Measurements from ENCODE around the gene RAB3B. TPM values are rescaled to one million over a fixed set of nuclear protein-coding genes. Genes with fewer than 3 reads are reported as not detected.

RAB3B gene
- total and polyA plus RNA-seq, 2 of the 4 experiments (the other 2 are of a cell fraction) = 33.6 to 78.5 TPM

DNA sequence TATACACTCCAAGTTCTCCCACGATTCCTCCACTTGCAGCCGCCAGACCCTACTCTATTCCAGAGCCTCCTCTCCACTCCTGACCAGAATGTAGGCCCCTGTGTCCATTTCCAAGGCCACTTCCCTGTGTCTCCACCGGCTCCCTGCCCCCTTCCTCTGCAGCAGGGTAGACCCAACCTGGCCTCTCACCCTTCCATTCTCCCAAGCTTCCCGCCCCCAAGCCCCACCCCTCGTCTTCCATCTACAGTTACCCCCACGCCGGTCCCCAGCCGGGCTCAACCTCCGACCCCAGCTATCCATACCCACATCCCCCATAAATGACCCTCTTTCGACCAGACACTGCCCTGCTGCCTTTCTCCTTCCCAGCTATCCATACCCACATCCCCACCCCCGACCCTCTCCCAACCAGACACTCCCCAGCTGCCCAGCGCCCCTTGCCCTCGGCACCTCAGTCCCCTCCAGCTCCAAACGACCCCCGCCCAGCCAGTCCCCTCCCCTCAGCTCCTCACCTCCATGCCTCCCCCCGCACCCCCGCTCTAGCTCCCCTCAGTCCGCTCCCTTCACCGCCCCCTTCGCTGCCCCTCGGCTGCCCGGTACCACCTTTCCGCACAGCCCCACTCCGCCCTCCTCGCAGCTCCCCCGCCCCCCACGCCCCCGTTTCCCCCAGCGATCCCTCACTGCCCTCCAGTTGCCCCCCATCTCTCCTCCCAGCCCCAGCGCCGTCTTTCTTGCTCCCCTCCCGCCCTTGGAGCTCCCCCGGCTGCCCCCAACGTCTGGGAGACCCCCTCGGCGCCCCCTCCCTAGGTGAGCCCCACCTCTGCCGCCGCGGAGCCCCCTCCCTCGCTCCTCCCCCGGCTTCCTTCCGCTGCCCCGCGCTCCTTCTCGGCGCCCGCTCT is 670 bp downstream of the RAB3B start (continued):
- TF ChIP-seq SMC3 (IDR thresholded peaks at IDR 0.05; ENCODE audit: low read depth, low read length) = no peak

GRCh38 chr1:51988254-51988653 is 2.2 kb downstream of the RAB3B start:
- Histone ChIP-seq H3K27ac (ENCODE audit: insufficient read depth, low read length) (no peak overlapping the region), H3K4me2 (ENCODE audit: low read depth, low read length) (peak overlapping the region; percentile 54; the same call in 1 of the 2 replicates), H4K91ac (ENCODE audit: insufficient read depth, low read depth, low read length) (no peak overlapping the region), H2AK9ac (replicated peaks; ENCODE audit: low read depth, low read length, poor library complexity) (no peak overlapping the region), H3K14ac (replicated peaks; ENCODE audit: low read depth, low read length) (0 out of 2 replicates have a peak overlapping the region, but pooled peaks have one; percentile 45), H2AFZ (replicated peaks; ENCODE audit: low read length, poor library complexity) (no peak overlapping the region), H4K20me1 (ENCODE audit: insufficient read depth, low read length) (peaks cover 2% of the 10 kb centered on the region; the same call in 1 of the 2 replicates), H4K8ac (ENCODE audit: low read depth in 2 of 2, low read length in 2 of 2) (peak overlapping the region in 1 of 2 experiments; percentile 15; a peak in 1 of 4 replicates), H3K23ac (ENCODE audit: low read depth, low read length) (peak overlapping the region; percentile 76; the same call in 1 of the 2 replicates), H3K56ac (ENCODE audit: extremely low read depth, insufficient read depth, low read length) (no peak overlapping the region), H3K36me3 (ENCODE audit: control insufficient read depth, insufficient read depth, low read length) (peaks cover 2% of the 10 kb centered on the region; the same call in 1 of the 2 replicates), H2BK5ac (ENCODE audit: low read depth, low read length, poor library complexity, severe bottlenecking) (no peak overlapping the region), H2BK120ac (ENCODE audit: low read depth, low read length) (no peak overlapping the region), H2AK5ac (ENCODE audit: low read depth, low read length) (no peak overlapping the region), H3K18ac (ENCODE audit: low read depth, low read length) (no peak overlapping the region), H3K79me1 (ENCODE audit: low read depth in 1 of 2, low read length in 2 of 2) (peaks cover 26 to 60% of the 10 kb centered on the region in 2 experiments), H3K4me1 (ENCODE audit: control insufficient read depth, insufficient read depth, low read length) (peaks cover 4% of the 10 kb centered on the region), H3K4ac (ENCODE audit: low read depth, low read length) (no peak overlapping the region), H3K9me1 (ENCODE audit: insufficient read depth, low read length) (peaks cover 26% of the 10 kb centered on the region), H3K27me3 (ENCODE audit: control insufficient read depth, insufficient read depth, low read length) (no peaks in the 10 kb centered on the region; the same call in 1 of the 2 replicates), H3K4me3 (ENCODE audit: insufficient read depth, low read depth, low read length) (no peak overlapping the region), H2BK15ac (ENCODE audit: low read depth, low read length) (no peak overlapping the region), H3K9ac (ENCODE audit: low read depth, low read length) (no peak overlapping the region), H2BK20ac (ENCODE audit: low read depth, low read length) (no peak overlapping the region), H4K5ac (ENCODE audit: low read depth, low read length) (no peak overlapping the region), H3K9me3 (ENCODE audit: control insufficient read depth, insufficient read depth, low read length) (no peaks in the 10 kb centered on the region)
- BruUV-seq (replicated peaks) = no TSS peak
- DNase-seq (no peak), ATAC-seq (ENCODE audit: low read depth) (no peak)
- intact Hi-C loops (cut with micrococcal nuclease) = no loop called here
- CTCF ChIA-PET = no interaction called here
- POLR2A ChIA-PET (ENCODE audit: unreplicated experiment) = interaction anchor here (0.6 kb wide), 1 partner anchor 16 kb away, joined by 4 read pairs; no protein-coding TSS in a partner anchor
- in situ Hi-C loops (cut with MboI; ENCODE audit: low sequenced_read_pairs) = no loop called here
- dilution Hi-C loops (cut with HindIII; ENCODE audit: low sequenced_read_pairs, unreplicated experiment) = no loop called here
- TF ChIP-seq MAFK (IDR thresholded peaks at IDR 0.05; ENCODE audit: low read depth, low read length) (no peak), CHD1 (IDR thresholded peaks at IDR 0.05; ENCODE audit: low read depth, low read length) (no peak), RAD21 (IDR thresholded peaks at IDR 0.05; ENCODE audit: low read length) (no peak), SMC3 (IDR thresholded peaks at IDR 0.05; ENCODE audit: low read depth, low read length) (no peak), CTCF (conservative IDR thresholded peaks at IDR 0.05; ENCODE audit: low read depth, low read length) (no peak), NFE2L2 (IDR thresholded peaks at IDR 0.05; ENCODE audit: low read depth, low read length) (no peak), CEBPB (IDR thresholded peaks at IDR 0.05; ENCODE audit: low read depth, low read length) (no peak), POLR2A (IDR thresholded peaks at IDR 0.05; ENCODE audit: low read depth, low read length) (no peak), BHLHE40 (IDR thresholded peaks at IDR 0.05; ENCODE audit: low read depth, low read length) (no peak), FOS (IDR thresholded peaks at IDR 0.05; ENCODE audit: low read depth, low read length) (no peak), USF2 (IDR thresholded peaks at IDR 0.05; ENCODE audit: low read depth, low read length) (no peak), RFX5 (IDR thresholded peaks at IDR 0.05; ENCODE audit: low read depth, low read length) (no peak)
- TF ChIP-seq, protein P1, sequence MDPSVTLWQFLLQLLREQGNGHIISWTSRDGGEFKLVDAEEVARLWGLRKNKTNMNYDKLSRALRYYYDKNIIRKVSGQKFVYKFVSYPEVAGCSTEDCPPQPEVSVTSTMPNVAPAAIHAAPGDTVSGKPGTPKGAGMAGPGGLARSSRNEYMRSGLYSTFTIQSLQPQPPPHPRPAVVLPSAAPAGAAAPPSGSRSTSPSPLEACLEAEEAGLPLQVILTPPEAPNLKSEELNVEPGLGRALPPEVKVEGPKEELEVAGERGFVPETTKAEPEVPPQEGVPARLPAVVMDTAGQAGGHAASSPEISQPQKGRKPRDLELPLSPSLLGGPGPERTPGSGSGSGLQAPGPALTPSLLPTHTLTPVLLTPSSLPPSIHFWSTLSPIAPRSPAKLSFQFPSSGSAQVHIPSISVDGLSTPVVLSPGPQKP (IDR thresholded peaks at IDR 0.05; ENCODE audit: borderline replicate concordance, low read depth, low read length) = no peak

Measured in IMR-90 (cell line).